ENCODE results near the gene INPP5A. TPM values are rescaled to one million over a fixed set of nuclear protein-coding genes. Genes with fewer than 3 reads are reported as not detected.

INPP5A gene
- total and polyA plus RNA-seq, 10 of the 15 experiments (the other 5 are each of a cell fraction or from before 2014, with no cell fraction given) = 0.52 to 15.0 (median 6.3) TPM

DNA sequence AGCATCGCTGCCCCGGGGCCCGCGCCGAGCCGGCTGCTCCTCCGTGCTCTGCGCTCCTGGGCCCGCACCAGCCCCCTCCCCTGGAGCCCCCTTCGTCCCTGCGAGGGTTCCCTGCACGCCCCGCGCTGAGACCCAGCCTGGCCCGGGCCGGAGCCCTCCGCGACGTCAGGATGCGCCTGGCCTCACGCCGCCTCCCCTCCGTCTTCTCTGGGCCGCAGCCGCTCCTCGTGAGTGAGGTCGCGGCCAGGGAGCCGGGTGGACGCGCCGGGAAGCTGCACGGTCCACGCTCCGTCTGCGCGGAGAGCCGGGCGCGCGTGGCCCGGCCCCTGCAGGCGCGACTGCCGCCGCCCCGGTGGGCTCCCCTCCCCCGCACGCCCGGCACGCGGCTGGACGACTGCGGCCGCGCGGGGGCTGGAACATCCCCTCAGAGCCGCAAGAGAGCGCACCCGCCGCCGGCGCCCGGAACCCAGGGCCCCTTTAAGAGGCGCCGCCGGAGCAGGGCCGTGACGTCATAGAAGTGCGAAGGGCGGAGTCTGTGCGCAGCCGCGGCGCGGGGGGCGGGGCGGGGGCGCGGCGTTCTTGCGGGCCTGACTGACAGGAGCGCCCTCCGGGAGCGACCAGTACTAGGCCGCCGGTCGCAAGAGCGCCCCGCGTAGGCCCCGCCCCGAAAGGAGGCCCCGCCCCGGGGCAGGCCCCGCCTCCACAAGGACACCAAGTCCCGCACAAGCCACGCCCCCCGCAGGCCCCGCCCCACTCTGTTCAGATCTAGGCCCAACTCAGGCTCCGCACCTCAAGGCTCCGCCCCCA, 507 bp upstream of the INPP5A start (continued):
- no peak for TF ChIP-seq CBFB (IDR thresholded peaks at IDR 0.05; ENCODE audit: low read depth)
- no peak for TF ChIP-seq NFIC (IDR thresholded peaks at IDR 0.05; ENCODE audit: low read depth, low read length)
- peak; percentile 88; the same call in 1 of the 2 replicates for TF ChIP-seq BACH1 (IDR thresholded peaks at IDR 0.05; ENCODE audit: borderline replicate concordance)
- TF ChIP-seq RELA (IDR thresholded peaks at IDR 0.05; ENCODE audit: borderline replicate concordance, partially characterized antibody) = peak; percentile 82
- TF ChIP-seq PKNOX1 (IDR thresholded peaks at IDR 0.05) = peak; percentile 96
- TF ChIP-seq LARP7 (IDR thresholded peaks at IDR 0.05) = peak; percentile 99
- TF ChIP-seq HDAC6 (IDR thresholded peaks at IDR 0.05; ENCODE audit: unreplicated experiment) = no peak
- TF ChIP-seq MTA2 (IDR thresholded peaks at IDR 0.05; ENCODE audit: low read depth) = no peak
- peak; percentile 59 for TF ChIP-seq KLF5 (IDR thresholded peaks at IDR 0.05; ENCODE audit: partially characterized antibody)
- TF ChIP-seq JUND (IDR thresholded peaks at IDR 0.05; ENCODE audit: low read depth, low read length) = peak; percentile 58; the same call in 1 of the 2 replicates
- peak; percentile 52; the same call in 1 of the 2 replicates for TF ChIP-seq POLR2A (IDR thresholded peaks at IDR 0.05; ENCODE audit: low read depth, low read length)
- peak; percentile 17; the same call in 1 of the 3 replicates for TF ChIP-seq POU2F2 (IDR thresholded peaks at IDR 0.05; ENCODE audit: borderline replicate concordance, low read depth, low read length)
- TF ChIP-seq DPF2 (IDR thresholded peaks at IDR 0.05) = peak; percentile 95
- no peak for TF ChIP-seq NFYA (IDR thresholded peaks at IDR 0.05; ENCODE audit: borderline replicate concordance, low read depth, low read length)
- TF ChIP-seq SRF (IDR thresholded peaks at IDR 0.05; ENCODE audit: low read depth in 2 of 2, low read length in 2 of 2) = peak; percentile 27 to 65; a peak in 2 of 4 replicates
- TF ChIP-seq, protein P1, sequence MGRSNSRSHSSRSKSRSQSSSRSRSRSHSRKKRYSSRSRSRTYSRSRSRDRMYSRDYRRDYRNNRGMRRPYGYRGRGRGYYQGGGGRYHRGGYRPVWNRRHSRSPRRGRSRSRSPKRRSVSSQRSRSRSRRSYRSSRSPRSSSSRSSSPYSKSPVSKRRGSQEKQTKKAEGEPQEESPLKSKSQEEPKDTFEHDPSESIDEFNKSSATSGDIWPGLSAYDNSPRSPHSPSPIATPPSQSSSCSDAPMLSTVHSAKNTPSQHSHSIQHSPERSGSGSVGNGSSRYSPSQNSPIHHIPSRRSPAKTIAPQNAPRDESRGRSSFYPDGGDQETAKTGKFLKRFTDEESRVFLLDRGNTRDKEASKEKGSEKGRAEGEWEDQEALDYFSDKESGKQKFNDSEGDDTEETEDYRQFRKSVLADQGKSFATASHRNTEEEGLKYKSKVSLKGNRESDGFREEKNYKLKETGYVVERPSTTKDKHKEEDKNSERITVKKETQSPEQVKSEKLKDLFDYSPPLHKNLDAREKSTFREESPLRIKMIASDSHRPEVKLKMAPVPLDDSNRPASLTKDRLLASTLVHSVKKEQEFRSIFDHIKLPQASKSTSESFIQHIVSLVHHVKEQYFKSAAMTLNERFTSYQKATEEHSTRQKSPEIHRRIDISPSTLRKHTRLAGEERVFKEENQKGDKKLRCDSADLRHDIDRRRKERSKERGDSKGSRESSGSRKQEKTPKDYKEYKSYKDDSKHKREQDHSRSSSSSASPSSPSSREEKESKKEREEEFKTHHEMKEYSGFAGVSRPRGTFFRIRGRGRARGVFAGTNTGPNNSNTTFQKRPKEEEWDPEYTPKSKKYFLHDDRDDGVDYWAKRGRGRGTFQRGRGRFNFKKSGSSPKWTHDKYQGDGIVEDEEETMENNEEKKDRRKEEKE (IDR thresholded peaks at IDR 0.05) = 0 out of 2 replicates have a peak, but pooled peaks have one; percentile 22
- no peak for TF ChIP-seq SPI1 (IDR thresholded peaks at IDR 0.05; ENCODE audit: borderline replicate concordance, insufficient read depth, low read depth, low read length)
- TF ChIP-seq SUPT20H (IDR thresholded peaks at IDR 0.05; ENCODE audit: borderline replicate concordance, control insufficient read depth, low read depth, low read length) = no peak
- no peak for TF ChIP-seq RBBP5 (conservative IDR thresholded peaks at IDR 0.05)
- TF ChIP-seq, protein P2, sequence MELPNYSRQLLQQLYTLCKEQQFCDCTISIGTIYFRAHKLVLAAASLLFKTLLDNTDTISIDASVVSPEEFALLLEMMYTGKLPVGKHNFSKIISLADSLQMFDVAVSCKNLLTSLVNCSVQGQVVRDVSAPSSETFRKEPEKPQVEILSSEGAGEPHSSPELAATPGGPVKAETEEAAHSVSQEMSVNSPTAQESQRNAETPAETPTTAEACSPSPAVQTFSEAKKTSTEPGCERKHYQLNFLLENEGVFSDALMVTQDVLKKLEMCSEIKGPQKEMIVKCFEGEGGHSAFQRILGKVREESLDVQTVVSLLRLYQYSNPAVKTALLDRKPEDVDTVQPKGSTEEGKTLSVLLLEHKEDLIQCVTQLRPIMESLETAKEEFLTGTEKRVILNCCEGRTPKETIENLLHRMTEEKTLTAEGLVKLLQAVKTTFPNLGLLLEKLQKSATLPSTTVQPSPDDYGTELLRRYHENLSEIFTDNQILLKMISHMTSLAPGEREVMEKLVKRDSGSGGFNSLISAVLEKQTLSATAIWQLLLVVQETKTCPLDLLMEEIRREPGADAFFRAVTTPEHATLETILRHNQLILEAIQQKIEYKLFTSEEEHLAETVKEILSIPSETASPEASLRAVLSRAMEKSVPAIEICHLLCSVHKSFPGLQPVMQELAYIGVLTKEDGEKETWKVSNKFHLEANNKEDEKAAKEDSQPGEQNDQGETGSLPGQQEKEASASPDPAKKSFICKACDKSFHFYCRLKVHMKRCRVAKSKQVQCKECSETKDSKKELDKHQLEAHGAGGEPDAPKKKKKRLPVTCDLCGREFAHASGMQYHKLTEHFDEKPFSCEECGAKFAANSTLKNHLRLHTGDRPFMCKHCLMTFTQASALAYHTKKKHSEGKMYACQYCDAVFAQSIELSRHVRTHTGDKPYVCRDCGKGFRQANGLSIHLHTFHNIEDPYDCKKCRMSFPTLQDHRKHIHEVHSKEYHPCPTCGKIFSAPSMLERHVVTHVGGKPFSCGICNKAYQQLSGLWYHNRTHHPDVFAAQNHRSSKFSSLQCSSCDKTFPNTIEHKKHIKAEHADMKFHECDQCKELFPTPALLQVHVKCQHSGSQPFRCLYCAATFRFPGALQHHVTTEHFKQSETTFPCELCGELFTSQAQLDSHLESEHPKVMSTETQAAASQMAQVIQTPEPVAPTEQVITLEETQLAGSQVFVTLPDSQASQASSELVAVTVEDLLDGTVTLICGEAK (IDR thresholded peaks at IDR 0.05; ENCODE audit: borderline replicate concordance) = no peak
- no peak for TF ChIP-seq BMI1 (IDR thresholded peaks at IDR 0.05; ENCODE audit: borderline replicate concordance)
- no peak for TF ChIP-seq HCFC1 (IDR thresholded peaks at IDR 0.05; ENCODE audit: low read length)
- no peak for TF ChIP-seq ESRRA (IDR thresholded peaks at IDR 0.05; ENCODE audit: low read length)

All from GM12878 (cell line).